ENCODE data around the gene YBEY. TPM values are rescaled to one million over a fixed set of nuclear protein-coding genes. Genes with fewer than 3 reads are reported as not detected.

Gene YBEY
- total and polyA plus RNA-seq, 2 of the 13 experiments (the other 11 are each of a cell fraction or from before 2014, with no cell fraction given), result 6.5 to 8.9 TPM

- TF ChIP-seq GTF3A (CRISPR knock-in tag; conservative IDR thresholded peaks at IDR 0.05) (0 out of 2 replicates have a peak, but pooled peaks have one; percentile 14), NCOA2 (CRISPR knock-in tag; IDR thresholded peaks at IDR 0.05) (0 out of 2 replicates have a peak, but pooled peaks have one; percentile 47), JUND (CRISPR knock-in tag; IDR thresholded peaks at IDR 0.05) (no peak), HDAC6 (IDR thresholded peaks at IDR 0.05; ENCODE audit: low read depth, low read length) (no peak), E2F2 (CRISPR knock-in tag; IDR thresholded peaks at IDR 0.05; ENCODE audit: borderline replicate concordance) (0 out of 2 replicates have a peak, but pooled peaks have one; percentile 53), ATF2 (CRISPR knock-in tag; IDR thresholded peaks at IDR 0.05) (peak; percentile 29; the same call in 1 of the 2 replicates), PAF1 (CRISPR knock-in tag; IDR thresholded peaks at IDR 0.05) (no peak), FOXC1 (CRISPR knock-in tag; IDR thresholded peaks at IDR 0.05; ENCODE audit: borderline replicate concordance) (peak; percentile 96), ZBTB49 (CRISPR knock-in tag; IDR thresholded peaks at IDR 0.05; ENCODE audit: borderline replicate concordance) (no peak), SMAD3 (CRISPR knock-in tag; IDR thresholded peaks at IDR 0.05) (0 out of 2 replicates have a peak, but pooled peaks have one; percentile 46), ZNF274 (CRISPR knock-in tag; IDR thresholded peaks at IDR 0.05) (peak; percentile 93), ZNF883 (CRISPR knock-in tag; IDR thresholded peaks at IDR 0.05; ENCODE audit: not compliant biosample characterization) (peak; percentile 52), RBAK (CRISPR knock-in tag; IDR thresholded peaks at IDR 0.05) (peak; percentile 19; the same call in 1 of the 2 replicates), ZC3H13 (CRISPR knock-in tag; IDR thresholded peaks at IDR 0.05) (0 out of 2 replicates have a peak, but pooled peaks have one; percentile 51), HHEX (CRISPR knock-in tag; IDR thresholded peaks at IDR 0.05) (no peak), AGO1 (IDR thresholded peaks at IDR 0.05; ENCODE audit: low read depth, low read length, poor library complexity, severe bottlenecking) (peak; percentile 51), ZNF232 (CRISPR knock-in tag; IDR thresholded peaks at IDR 0.05; ENCODE audit: borderline replicate concordance) (no peak), ZNF703 (CRISPR knock-in tag; IDR thresholded peaks at IDR 0.05; ENCODE audit: borderline replicate concordance) (0 out of 2 replicates have a peak, but pooled peaks have one; percentile 38), ZNF850 (CRISPR knock-in tag; conservative IDR thresholded peaks at IDR 0.05) (no peak)
- TF ChIP-seq, protein P1, sequence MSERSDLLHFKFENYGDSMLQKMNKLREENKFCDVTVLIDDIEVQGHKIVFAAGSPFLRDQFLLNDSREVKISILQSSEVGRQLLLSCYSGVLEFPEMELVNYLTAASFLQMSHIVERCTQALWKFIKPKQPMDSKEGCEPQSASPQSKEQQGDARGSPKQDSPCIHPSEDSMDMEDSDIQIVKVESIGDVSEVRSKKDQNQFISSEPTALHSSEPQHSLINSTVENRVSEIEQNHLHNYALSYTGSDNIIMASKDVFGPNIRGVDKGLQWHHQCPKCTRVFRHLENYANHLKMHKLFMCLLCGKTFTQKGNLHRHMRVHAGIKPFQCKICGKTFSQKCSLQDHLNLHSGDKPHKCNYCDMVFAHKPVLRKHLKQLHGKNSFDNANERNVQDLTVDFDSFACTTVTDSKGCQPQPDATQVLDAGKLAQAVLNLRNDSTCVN (CRISPR knock-in tag; IDR thresholded peaks at IDR 0.05; ENCODE audit: borderline replicate concordance), result no peak
- TF ChIP-seq, protein P2, sequence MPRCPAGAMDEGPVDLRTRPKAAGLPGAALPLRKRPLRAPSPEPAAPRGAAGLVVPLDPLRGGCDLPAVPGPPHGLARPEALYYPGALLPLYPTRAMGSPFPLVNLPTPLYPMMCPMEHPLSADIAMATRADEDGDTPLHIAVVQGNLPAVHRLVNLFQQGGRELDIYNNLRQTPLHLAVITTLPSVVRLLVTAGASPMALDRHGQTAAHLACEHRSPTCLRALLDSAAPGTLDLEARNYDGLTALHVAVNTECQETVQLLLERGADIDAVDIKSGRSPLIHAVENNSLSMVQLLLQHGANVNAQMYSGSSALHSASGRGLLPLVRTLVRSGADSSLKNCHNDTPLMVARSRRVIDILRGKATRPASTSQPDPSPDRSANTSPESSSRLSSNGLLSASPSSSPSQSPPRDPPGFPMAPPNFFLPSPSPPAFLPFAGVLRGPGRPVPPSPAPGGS (CRISPR knock-in tag; IDR thresholded peaks at IDR 0.05), result peak; percentile 96; the same call in 1 of the 2 replicates
Measured at GRCh38 chr21:46285761-46286647, at the start of gene YBEY (continued).
